ENCODE results near the gene TRAPPC4. TPM values are rescaled to one million over a fixed set of nuclear protein-coding genes. Genes with fewer than 3 reads are reported as not detected.

Gene TRAPPC4
- total RNA-seq, 1 experiment from 2014 or later, result 91.6 TPM

Other genes starting within 250 kb of the TRAPPC4 start
- gene DDX6, start 227.6 kb upstream of the TRAPPC4 start, total RNA-seq (2014; rRNA removed; shearing (Covaris generic); ENCODE audit: low replicate concordance), result 51.6 and 77.3 TPM in 2 replicates
- not detected in 2 replicates for gene CXCR5, start 134.9 kb upstream of the TRAPPC4 start, total RNA-seq (2014; rRNA removed; shearing (Covaris generic); ENCODE audit: low replicate concordance)
- 1.8 and 2.3 TPM in 2 replicates for gene BCL9L, start 92.8 kb upstream of the TRAPPC4 start, total RNA-seq (2014; rRNA removed; shearing (Covaris generic); ENCODE audit: low replicate concordance)
- gene UPK2, start 62.5 kb upstream of the TRAPPC4 start, total RNA-seq (2014; rRNA removed; shearing (Covaris generic); ENCODE audit: low replicate concordance), result not detected in 2 replicates
- not detected in 2 replicates for gene FOXR1, start 47.0 kb upstream of the TRAPPC4 start, total RNA-seq (2014; rRNA removed; shearing (Covaris generic); ENCODE audit: low replicate concordance)
- 3.4 and 12.7 TPM in 2 replicates for gene CENATAC, start 20.6 kb upstream of the TRAPPC4 start, total RNA-seq (2014; rRNA removed; shearing (Covaris generic); ENCODE audit: low replicate concordance)
- 1,989 and 2,700 TPM in 2 replicates for gene RPS25, start 423 bp upstream of the TRAPPC4 start, total RNA-seq (2014; rRNA removed; shearing (Covaris generic); ENCODE audit: low replicate concordance)
- gene SLC37A4, start 12.1 kb downstream of the TRAPPC4 start, total RNA-seq (2014; rRNA removed; shearing (Covaris generic); ENCODE audit: low replicate concordance), result 1.2 and 2.6 TPM in 2 replicates
- 137 and 228 TPM in 2 replicates for gene HYOU1, start 38.4 kb downstream of the TRAPPC4 start, total RNA-seq (2014; rRNA removed; shearing (Covaris generic); ENCODE audit: low replicate concordance)
- gene VPS11, start 49.1 kb downstream of the TRAPPC4 start, total RNA-seq (2014; rRNA removed; shearing (Covaris generic); ENCODE audit: low replicate concordance), result 9.1 and 14.2 TPM in 2 replicates
- gene HMBS, start 66.1 kb downstream of the TRAPPC4 start, total RNA-seq (2014; rRNA removed; shearing (Covaris generic); ENCODE audit: low replicate concordance), result 35.5 and 54.7 TPM in 2 replicates
- 7.9 and 18.4 TPM in 2 replicates for gene DPAGT1, start 83.1 kb downstream of the TRAPPC4 start, total RNA-seq (2014; rRNA removed; shearing (Covaris generic); ENCODE audit: low replicate concordance)
- 2.9 and 5.1 TPM in 2 replicates for gene C2CD2L, start 88.6 kb downstream of the TRAPPC4 start, total RNA-seq (2014; rRNA removed; shearing (Covaris generic); ENCODE audit: low replicate concordance)
- 8.3 and 27.5 TPM in 2 replicates for gene HINFP, start 102.8 kb downstream of the TRAPPC4 start, total RNA-seq (2014; rRNA removed; shearing (Covaris generic); ENCODE audit: low replicate concordance)
- gene ABCG4, start 130.3 kb downstream of the TRAPPC4 start, total RNA-seq (2014; rRNA removed; shearing (Covaris generic); ENCODE audit: low replicate concordance), result not detected in 2 replicates
- gene NLRX1, start 150.0 kb downstream of the TRAPPC4 start, total RNA-seq (2014; rRNA removed; shearing (Covaris generic); ENCODE audit: low replicate concordance), result 12.9 and 16.8 TPM in 2 replicates
- gene NHERF4, start 166.7 kb downstream of the TRAPPC4 start, total RNA-seq (2014; rRNA removed; shearing (Covaris generic); ENCODE audit: low replicate concordance), result not detected in 2 replicates
- 5.7 and 6.2 TPM in 2 replicates for gene CBL, start 187.6 kb downstream of the TRAPPC4 start, total RNA-seq (2014; rRNA removed; shearing (Covaris generic); ENCODE audit: low replicate concordance)

Measured in MG63 (cell line).